Measurements from ENCODE around the gene TAX1BP3. TPM values are rescaled to one million over a fixed set of nuclear protein-coding genes. Genes with fewer than 3 reads are reported as not detected.

TAX1BP3 gene
- total RNA-seq, 2 donors from 2014 or later, result 231 to 293 TPM

DNA sequence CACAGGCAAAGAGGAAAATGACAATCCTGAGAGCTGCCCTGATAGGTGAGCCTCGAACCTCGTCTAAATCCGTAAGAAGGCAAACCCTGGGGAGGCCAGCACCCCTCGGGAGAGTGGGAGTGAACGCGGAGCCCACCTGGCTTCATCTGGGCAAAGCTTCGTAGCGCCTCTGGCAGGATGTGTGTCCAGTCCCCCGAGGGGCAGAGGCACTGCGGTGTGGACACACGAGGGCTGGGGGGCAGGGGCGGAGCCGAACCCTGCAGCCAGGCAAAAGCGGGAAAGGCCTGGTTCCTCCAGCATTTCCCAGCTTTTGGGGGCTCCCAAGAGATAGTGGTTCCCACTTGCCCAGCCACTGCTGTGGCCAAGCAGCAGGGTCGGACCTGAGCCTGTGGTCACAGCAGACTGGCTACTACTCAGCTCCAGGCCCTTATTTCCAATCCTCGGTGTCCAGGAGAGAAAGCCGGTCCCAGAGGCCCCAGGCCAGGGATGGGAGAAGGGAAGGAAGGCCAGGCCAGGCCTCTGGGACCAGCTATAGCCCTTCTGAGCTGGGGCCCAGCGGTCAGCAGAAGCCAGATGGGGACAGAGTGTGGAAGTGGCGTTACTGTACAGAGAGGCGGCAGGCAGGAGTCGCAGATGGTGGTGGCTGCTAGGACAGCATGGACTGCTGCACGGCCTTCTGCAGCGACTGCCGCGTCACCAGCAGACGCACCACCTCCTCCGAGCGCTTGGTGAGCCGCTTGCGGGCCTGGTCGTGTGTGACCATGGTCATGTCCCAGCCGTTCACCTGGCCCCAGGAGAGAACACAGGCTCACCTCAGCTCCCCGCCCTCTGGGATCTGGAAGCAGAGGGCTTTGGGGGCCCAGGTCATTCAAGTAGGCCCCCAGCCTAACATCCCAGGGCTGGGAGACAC, 5.0 kb downstream of the TAX1BP3 start:
- intact Hi-C loops (cut with DNase I, micrococcal nuclease), result no loop called here
- ATAC-seq (no peak), DNase-seq (no peak)

DNA sequence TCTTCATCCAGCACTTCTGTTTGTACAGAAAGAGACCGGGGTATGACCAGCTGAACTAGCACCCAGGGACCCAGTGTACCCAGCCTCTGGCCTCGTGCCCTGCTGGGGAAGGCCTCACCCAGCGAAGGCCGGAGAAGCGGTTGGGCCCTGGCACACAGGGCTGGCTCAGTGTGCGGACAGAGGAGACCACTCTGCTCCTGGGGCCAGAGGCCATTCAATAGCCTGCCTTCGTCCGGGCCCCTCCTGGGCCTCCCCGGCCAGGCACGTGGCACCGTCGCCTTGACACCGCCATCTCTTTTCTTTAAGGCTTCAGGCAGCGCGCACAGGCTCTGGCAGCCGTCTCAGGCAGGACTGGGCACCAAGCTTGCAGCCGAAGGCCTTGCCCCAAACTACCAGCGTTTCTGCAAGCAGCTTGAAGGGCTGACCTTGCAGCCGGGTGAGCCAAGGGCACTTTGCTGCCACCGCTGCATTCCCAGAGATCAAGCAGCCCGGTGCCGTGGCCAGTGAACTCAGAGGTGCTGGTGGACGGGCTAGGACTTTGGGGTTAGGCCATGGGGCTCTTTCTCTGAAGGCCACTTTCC, 8.0 kb downstream of the TAX1BP3 start:
- peak; percentile 26 for ATAC-seq
- intact Hi-C loops (cut with DNase I, micrococcal nuclease), result no loop called here
- DNase-seq, result no peak

- intact Hi-C loops (cut with DNase I, micrococcal nuclease), result no loop called here
- ATAC-seq, result peak; percentile 64
- DNase-seq, result peak; percentile 57 to 64
These were observed 8.8 kb downstream of the TAX1BP3 start for GRCh38 chr17:3659541-3660111.

DNA sequence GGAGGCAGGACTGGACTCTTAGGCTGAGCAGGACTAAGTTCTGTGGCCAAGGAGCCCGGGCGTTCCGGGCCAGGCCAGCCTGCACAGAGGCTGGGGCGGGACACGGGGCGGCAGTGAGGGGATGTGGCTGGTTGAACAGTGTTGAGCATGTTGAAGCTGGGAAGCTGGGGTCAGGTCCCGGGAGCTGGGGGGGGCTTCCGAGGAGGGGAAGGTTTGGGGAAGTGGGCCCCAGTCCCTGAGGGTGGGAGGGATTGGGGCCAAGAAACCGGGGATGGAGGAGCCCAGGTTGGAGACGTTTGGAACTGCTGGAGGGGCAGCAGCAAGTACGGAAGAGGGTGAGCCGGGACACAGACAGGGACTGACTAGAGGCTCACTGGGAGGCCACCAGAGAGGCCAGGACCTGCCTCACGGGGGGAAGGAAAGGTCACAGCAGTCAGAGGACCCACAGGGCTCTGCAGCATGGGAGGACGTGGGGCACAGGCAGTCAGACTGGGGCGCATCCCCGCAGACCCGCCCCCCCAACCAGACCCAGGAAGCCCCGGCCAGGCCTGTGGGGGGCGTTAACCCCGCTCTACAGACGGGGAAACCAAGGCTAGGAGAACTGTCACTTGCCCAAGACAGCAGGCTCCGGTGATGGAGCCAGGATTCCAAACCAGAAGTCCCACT, 9.5 kb downstream of the TAX1BP3 start:
- ATAC-seq (no peak), DNase-seq (no peak)
- intact Hi-C loops (cut with DNase I, micrococcal nuclease), result no loop called here

- ATAC-seq (no peak), DNase-seq (no peak)
- intact Hi-C loops (cut with DNase I, micrococcal nuclease), result no loop called here
These were observed 10.2 kb downstream of the TAX1BP3 start for GRCh38 chr17:3657874-3658783.

- ATAC-seq, result no peak
- intact Hi-C loops (cut with DNase I, micrococcal nuclease), result no loop called here
- no peak for DNase-seq
These were observed 10.8 kb downstream of the TAX1BP3 start for GRCh38 chr17:3657588-3657869.

GRCh38 chr17:3656755-3657587, 11.4 kb downstream of the TAX1BP3 start:
- DNase-seq (no peak), ATAC-seq (no peak)
- intact Hi-C loops (cut with DNase I, micrococcal nuclease), result no loop called here

DNA sequence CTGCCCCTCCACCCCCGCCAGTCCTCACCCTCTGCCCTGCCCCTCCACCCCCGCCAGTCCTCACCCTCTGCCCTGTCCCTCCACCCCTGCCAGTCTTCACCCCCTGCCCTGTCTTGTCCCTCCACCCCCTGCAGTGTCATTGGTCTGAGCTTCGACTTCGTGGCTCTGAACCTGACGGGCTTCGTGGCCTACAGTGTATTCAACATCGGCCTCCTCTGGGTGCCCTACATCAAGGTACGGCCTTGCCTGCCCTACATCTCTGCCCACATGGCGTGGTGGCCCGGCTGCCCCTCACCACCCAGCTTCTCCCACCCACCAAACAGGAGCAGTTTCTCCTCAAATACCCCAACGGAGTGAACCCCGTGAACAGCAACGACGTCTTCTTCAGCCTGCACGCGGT, 12.0 kb downstream of the TAX1BP3 start:
- intact Hi-C loops (cut with DNase I, micrococcal nuclease), result no loop called here
- no peak for ATAC-seq
- no peak for DNase-seq

DNA sequence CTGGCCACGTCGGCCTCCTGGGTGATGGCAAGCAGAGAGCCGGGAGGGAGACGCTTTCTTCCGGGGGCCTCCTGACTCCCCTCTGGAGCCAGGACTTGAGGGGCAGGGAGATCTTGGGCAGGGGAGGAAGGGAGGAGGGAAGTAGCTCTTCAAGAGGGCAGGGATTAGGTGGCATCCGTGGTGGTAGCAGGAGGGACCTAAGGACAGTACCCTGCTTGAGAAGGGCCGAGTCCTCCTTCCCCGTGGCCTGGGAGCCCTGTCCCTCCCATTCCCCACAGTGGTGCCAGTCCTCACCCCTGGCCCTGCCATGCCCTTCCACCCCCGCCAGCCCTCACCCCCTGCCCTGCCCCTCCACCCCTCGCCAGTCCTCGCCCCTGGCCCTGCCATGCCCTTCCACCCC, 12.6 kb downstream of the TAX1BP3 start:
- no peak for ATAC-seq
- intact Hi-C loops (cut with DNase I, micrococcal nuclease), result no loop called here
- DNase-seq, result no peak

DNA sequence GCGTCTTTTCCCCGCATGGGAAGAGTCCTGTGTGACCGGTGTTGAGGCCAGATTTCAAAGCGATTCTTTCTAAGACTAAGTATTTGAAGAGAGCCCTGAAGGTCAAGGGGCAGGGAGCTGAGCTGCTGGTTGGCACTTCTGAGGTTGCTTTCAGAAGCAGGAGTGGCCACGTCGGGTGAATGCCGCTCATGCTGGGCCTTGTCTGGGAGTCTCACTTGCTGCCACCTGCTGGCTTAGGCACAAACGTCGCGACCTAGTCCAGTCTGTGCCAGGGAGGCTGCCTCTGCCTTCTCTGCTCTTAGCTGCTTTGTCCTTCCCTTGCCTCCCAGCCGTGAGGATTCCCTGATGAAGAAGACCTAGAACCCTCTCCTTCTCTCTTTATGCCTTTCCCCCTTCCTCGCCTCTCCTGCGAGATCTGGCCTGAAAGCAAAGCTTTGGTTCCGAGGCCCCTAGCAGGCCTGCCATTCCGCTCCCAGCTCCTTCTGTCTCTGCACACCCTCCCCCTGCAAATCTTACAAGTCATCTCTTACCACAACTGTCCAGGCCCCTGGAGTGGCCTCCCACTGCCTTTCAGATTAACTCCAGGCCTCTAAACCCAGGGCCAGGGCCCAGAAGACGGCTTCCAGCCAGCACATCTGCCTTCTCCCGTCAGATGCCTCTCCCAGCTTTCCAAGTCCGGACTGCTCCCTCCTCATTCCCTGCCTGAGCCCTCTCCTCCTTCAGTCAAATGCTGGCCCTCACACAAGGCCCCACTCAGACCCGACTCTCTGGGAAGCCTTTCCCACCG, 20.4 kb downstream of the TAX1BP3 start:
- ATAC-seq (peak; percentile 95), DNase-seq (peak; percentile 45 to 71)
- intact Hi-C loops (cut with DNase I, micrococcal nuclease), result no loop called here

DNA sequence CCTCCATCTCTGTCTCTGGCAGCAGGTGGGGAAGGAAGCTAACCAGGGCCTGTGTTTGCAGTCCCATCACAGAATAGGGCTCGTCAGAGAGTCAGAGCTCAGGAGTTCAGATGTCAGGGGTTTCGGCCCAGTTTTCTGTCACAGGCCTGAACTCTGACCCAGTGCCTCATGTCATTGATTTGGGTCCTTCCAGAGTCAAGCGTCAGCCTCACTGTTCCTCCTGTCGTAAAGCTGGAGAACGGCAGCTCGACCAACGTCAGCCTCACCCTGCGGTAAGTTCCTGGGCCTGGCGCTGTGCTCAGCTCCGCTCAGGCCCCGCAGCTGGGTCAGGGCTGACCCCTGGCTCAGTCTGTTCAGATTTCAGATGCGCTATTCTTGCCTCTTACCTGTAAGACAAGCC, 21.1 kb downstream of the TAX1BP3 start:
- no peak for ATAC-seq
- intact Hi-C loops (cut with DNase I, micrococcal nuclease), result no loop called here
- DNase-seq, result no peak

GRCh38 chr17:3645310-3645709, 23.1 kb downstream of the TAX1BP3 start:
- DNase-seq, result no peak
- no peak for ATAC-seq
- intact Hi-C loops (cut with DNase I, micrococcal nuclease), result no loop called here

GRCh38 chr17:3643889-3644349, 24.5 kb downstream of the TAX1BP3 start:
- DNase-seq, result no peak
- intact Hi-C loops (cut with DNase I, micrococcal nuclease), result no loop called here
- no peak for ATAC-seq

DNA sequence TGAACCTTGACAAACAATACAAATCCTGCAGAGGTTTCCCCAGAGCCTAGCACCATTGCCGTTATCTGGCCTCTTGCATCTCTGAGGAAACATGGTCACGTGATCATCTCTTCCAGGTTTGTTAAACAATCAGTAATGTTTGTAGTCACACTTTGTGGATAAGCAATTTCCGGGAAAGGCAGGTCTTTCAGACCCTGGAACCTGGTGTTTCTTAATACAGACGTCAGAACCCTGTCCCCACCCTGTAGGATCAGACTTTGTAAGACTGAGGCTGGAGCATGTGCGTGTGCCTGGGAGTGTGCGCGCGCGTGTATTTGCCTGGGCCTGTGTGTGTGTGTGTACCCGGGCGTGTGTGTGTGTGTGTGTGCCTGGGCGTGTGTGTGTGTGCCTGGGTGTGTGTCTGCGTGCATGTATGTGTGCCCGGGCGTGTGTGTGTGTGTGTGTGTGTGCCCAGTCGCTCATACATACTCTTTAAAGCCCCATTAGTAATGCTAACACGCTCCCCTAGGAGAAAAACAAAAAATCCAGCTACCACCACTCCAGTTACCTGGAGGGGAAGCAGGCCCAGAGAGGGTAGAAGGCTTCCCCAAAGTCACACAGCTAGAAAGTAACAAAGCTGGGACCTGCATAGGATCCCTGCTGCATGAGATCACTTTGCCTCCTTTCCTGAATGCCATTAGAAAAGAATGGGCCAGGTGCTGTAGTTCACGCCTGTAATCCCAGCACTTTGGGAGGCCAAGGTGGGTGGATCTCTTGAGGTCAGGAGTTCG, 26.5 kb downstream of the TAX1BP3 start:
- DNase-seq, result no peak
- intact Hi-C loops (cut with DNase I, micrococcal nuclease), result no loop called here
- no peak for ATAC-seq

DNA sequence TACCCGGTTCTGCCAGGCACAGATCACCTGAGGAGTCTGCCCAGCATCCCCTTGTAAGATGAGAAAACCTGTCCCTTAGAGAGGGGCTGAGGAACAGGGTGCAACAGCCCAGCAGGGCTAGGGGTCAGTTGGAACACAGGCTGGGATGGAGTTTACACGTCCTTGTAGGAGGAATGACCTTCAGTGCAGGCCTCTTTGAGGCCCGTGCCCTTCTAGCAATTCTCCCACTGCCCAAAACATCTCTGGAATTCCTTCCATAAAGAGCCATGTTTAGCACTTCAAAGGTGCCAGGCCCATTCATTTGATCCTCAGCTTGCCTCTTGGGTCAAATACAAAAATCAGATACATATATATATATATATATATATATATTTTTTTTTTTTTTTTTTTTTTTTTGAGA, 27.4 kb downstream of the TAX1BP3 start:
- intact Hi-C loops (cut with DNase I, micrococcal nuclease), result no loop called here
- DNase-seq (no peak), ATAC-seq (no peak)

DNA sequence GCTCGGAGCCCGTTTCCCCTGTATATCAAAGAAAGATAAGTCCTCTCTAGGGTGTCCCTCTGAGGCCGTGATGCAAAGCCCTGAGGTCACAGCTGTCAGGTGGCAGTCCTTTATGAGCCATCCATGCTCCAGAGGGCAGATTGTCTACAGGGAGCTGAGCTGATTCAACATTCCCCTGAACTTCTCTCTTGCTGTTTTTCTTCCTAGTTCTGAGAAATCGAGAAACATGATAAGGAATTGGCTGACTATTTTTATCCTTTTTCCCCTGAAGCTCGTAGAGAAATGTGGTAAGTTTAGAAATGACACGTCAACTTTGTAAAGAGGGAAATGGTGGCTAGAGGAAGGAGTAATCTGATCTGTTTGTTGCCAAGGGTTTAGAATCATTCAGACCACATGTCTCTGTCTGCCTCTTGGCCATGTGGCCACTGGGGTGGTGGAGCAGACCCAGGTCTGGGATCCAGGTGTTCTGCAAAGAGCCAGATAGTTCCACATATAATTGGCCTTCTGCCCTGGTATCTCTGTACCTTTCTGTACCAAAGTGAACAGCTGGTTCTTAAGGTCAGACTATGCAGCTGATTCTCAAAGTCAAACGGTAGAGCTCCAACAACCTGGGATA, 28.3 kb downstream of the TAX1BP3 start:
- DNase-seq, result no peak
- ATAC-seq, result no peak
- intact Hi-C loops (cut with DNase I, micrococcal nuclease), result no loop called here
